ENCODE data around the gene GLRX3.

The GLRX3 gene

DNA sequence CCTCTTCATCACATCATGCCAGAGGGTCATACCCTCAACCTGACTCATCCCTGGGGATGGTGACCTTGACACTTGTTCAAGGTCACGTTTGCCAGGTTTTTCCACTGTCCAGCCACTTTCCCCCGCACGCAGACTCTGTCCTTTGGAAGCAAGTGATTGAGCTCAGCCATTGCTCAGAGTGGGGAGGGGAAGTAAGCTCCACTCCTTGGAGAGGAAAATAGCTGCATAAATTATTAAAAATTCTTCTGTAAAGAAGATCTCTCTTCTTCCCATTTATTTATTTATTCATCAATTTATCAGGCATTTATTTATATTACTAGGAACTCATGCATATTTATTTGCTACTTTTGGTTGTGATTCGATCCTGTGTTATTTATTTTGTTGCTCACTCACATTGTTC lies 88.0 kb downstream of the GLRX3 start:
- Histone ChIP-seq H3K9me3 (replicated peaks in 1 of 2; ENCODE audit: control insufficient read depth in 2 of 2, insufficient read depth in 1 of 2, low read depth in 1 of 2, low read length in 2 of 2) (peaks cover 0 to 6% of the 10 kb centered on the region in 2 donors), H3K27ac (replicated peaks; ENCODE audit: low read length) (no peak overlapping the region), H3K36me3 (replicated peaks in 1 of 2; ENCODE audit: control insufficient read depth in 2 of 2, insufficient read depth in 2 of 2, low read length in 2 of 2) (no peaks in the 10 kb centered on the region), H4K91ac (ENCODE audit: low read depth, low read length, poor library complexity) (no peak overlapping the region), H3K4me1 (ENCODE audit: control insufficient read depth in 2 of 2, insufficient read depth in 1 of 2, low read depth in 1 of 2, low read length in 2 of 2) (no peaks in the 10 kb centered on the region), H2BK15ac (ENCODE audit: low read length) (no peak overlapping the region), H3K79me1 (ENCODE audit: low read depth, low read length) (no peaks in the 10 kb centered on the region), H3K4ac (ENCODE audit: low read length) (no peak overlapping the region), H3K18ac (ENCODE audit: low read length) (no peak overlapping the region), H2BK12ac (ENCODE audit: low read length) (no peak overlapping the region), H3K23ac (ENCODE audit: low read depth, low read length, poor library complexity) (no peak overlapping the region), H3K4me3 (ENCODE audit: low read length in 2 of 2) (no peak overlapping the region), H2AK5ac (ENCODE audit: low read depth, low read length) (no peak overlapping the region), H2BK120ac (ENCODE audit: low read depth, low read length) (no peak overlapping the region), H3K4me2 (ENCODE audit: insufficient read depth, low read length, poor library complexity, severe bottlenecking) (no peak overlapping the region), H3K27me3 (ENCODE audit: control insufficient read depth in 3 of 3, insufficient read depth in 3 of 3, low read depth in 1 of 3, low read length in 3 of 3) (no peaks in the 10 kb centered on the region), H4K8ac (ENCODE audit: low read depth, low read length) (no peak overlapping the region), H3K9ac (ENCODE audit: low read depth, low read length, poor library complexity) (no peak overlapping the region), H2AFZ (ENCODE audit: low read length) (no peak overlapping the region), H2BK5ac (ENCODE audit: low read length) (no peak overlapping the region), H3K14ac (ENCODE audit: low read length) (no peak overlapping the region)
- WGBS, 2 donors (ENCODE audit: extremely low coverage in 2 of 2, insufficient read length in 2 of 2, insufficient replicate concordance in 1 of 2) = no CpG with 5 or more reads among the region's 4 CpGs
- DNase-seq (ENCODE audit: low spot score) = no peak

DNA sequence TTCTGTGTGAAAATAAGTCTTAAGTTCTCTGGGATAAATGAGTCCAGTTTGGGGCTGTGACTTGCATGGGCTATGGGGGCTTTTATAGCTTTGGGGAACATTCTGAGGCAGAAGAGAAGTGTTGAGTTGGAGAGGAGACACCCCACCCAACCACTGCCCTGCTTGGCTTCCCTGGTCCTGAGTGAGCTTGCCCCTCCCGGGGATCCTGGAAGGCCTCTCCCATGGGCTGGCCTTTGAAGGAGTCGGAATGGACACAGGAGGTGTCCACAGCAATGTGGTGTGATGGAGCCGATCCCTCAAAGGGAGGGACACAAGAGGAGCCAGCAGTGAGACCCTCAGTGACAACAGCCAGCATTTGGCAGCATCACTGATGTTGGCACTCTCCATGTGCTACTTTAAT lies 89.8 kb downstream of the GLRX3 start:
- peaks cover 0 to 4% of the 10 kb centered on the region in 2 donors for H3K9me3 ChIP-seq (replicated peaks in 1 of 2; ENCODE audit: control insufficient read depth in 2 of 2, insufficient read depth in 1 of 2, low read depth in 1 of 2, low read length in 2 of 2)
- no peaks in the 10 kb centered on the region for H3K27me3 ChIP-seq (ENCODE audit: control insufficient read depth in 3 of 3, insufficient read depth in 3 of 3, low read depth in 1 of 3, low read length in 3 of 3)

DNA sequence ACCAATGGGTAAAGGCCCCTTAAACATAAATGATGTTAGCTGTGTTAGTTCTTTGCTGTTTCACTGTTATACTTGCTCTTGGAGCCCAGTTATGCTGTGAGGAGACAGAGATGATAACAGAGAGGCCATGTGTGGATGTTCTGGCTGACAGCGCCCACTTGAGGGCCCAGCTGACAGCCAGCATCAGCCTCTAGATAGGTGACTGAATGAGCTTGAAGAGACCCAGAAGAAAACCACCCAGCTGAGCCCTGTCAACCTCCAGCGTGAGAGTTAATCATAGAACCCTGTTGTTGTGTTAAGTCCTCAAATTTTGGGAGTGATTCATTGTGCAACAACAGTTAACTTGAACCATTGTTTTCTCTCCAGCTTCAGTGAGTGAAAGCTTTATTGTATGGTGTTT lies 91.7 kb downstream of the GLRX3 start:
- no peak overlapping the region for H3K4me2 ChIP-seq (ENCODE audit: insufficient read depth, low read length, poor library complexity, severe bottlenecking)
- H3K23ac ChIP-seq (ENCODE audit: low read depth, low read length, poor library complexity) = no peak overlapping the region
- no CpG with 5 or more reads among the region's 2 CpGs for WGBS, 2 donors (ENCODE audit: extremely low coverage in 2 of 2, insufficient read length in 2 of 2, insufficient replicate concordance in 1 of 2)
- DNase-seq (ENCODE audit: low spot score) = no peak
- H3K4ac ChIP-seq (ENCODE audit: low read length) = no peak overlapping the region
- no peaks in the 10 kb centered on the region for H3K79me1 ChIP-seq (ENCODE audit: low read depth, low read length)
- peaks cover 0 to 4% of the 10 kb centered on the region in 2 donors for H3K9me3 ChIP-seq (replicated peaks in 1 of 2; ENCODE audit: control insufficient read depth in 2 of 2, insufficient read depth in 1 of 2, low read depth in 1 of 2, low read length in 2 of 2)
- no peak overlapping the region for H3K4me3 ChIP-seq (ENCODE audit: low read length in 2 of 2)
- H3K27ac ChIP-seq (replicated peaks; ENCODE audit: low read length) = no peak overlapping the region
- no peak overlapping the region for H2AFZ ChIP-seq (ENCODE audit: low read length)
- H4K91ac ChIP-seq (ENCODE audit: low read depth, low read length, poor library complexity) = no peak overlapping the region
- H3K14ac ChIP-seq (ENCODE audit: low read length) = no peak overlapping the region
- H3K36me3 ChIP-seq (replicated peaks in 1 of 2; ENCODE audit: control insufficient read depth in 2 of 2, insufficient read depth in 2 of 2, low read length in 2 of 2) = no peaks in the 10 kb centered on the region
- no peak overlapping the region for H2BK12ac ChIP-seq (ENCODE audit: low read length)
- H4K8ac ChIP-seq (ENCODE audit: low read depth, low read length) = no peak overlapping the region
- H3K4me1 ChIP-seq (ENCODE audit: control insufficient read depth in 2 of 2, insufficient read depth in 1 of 2, low read depth in 1 of 2, low read length in 2 of 2) = no peaks in the 10 kb centered on the region
- no peaks in the 10 kb centered on the region for H3K27me3 ChIP-seq (ENCODE audit: control insufficient read depth in 3 of 3, insufficient read depth in 3 of 3, low read depth in 1 of 3, low read length in 3 of 3)
- H3K18ac ChIP-seq (ENCODE audit: low read length) = no peak overlapping the region
- H2AK5ac ChIP-seq (ENCODE audit: low read depth, low read length) = no peak overlapping the region
- H3K9ac ChIP-seq (ENCODE audit: low read depth, low read length, poor library complexity) = no peak overlapping the region
- H2BK120ac ChIP-seq (ENCODE audit: low read depth, low read length) = no peak overlapping the region
- no peak overlapping the region for H2BK15ac ChIP-seq (ENCODE audit: low read length)
- H2BK5ac ChIP-seq (ENCODE audit: low read length) = no peak overlapping the region

More for the DNA sequence above, 89.8 kb downstream of the GLRX3 start:
- H2BK5ac ChIP-seq (ENCODE audit: low read length) = no peak overlapping the region
- H3K27ac ChIP-seq (replicated peaks; ENCODE audit: low read length) = no peak overlapping the region
- H3K18ac ChIP-seq (ENCODE audit: low read length) = no peak overlapping the region
- no peaks in the 10 kb centered on the region for H3K4me1 ChIP-seq (ENCODE audit: control insufficient read depth in 2 of 2, insufficient read depth in 1 of 2, low read depth in 1 of 2, low read length in 2 of 2)
- peak overlapping the region in 1 of 2 donors; percentile 43 for H3K4me3 ChIP-seq (ENCODE audit: low read length in 2 of 2)
- no peak overlapping the region for H3K9ac ChIP-seq (ENCODE audit: low read depth, low read length, poor library complexity)
- H3K14ac ChIP-seq (ENCODE audit: low read length) = no peak overlapping the region
- H4K8ac ChIP-seq (ENCODE audit: low read depth, low read length) = no peak overlapping the region
- H2AK5ac ChIP-seq (ENCODE audit: low read depth, low read length) = no peak overlapping the region
- no peak overlapping the region for H3K4ac ChIP-seq (ENCODE audit: low read length)
- no CpG with 5 or more reads among the region's 3 CpGs for WGBS, 2 donors (ENCODE audit: extremely low coverage in 2 of 2, insufficient read length in 2 of 2, insufficient replicate concordance in 1 of 2)
- no peak overlapping the region for H3K4me2 ChIP-seq (ENCODE audit: insufficient read depth, low read length, poor library complexity, severe bottlenecking)
- no peak overlapping the region for H4K91ac ChIP-seq (ENCODE audit: low read depth, low read length, poor library complexity)
- no peak overlapping the region for H2BK15ac ChIP-seq (ENCODE audit: low read length)
- no peak overlapping the region for H2AFZ ChIP-seq (ENCODE audit: low read length)
- no peak overlapping the region for H3K23ac ChIP-seq (ENCODE audit: low read depth, low read length, poor library complexity)
- no peaks in the 10 kb centered on the region for H3K36me3 ChIP-seq (replicated peaks in 1 of 2; ENCODE audit: control insufficient read depth in 2 of 2, insufficient read depth in 2 of 2, low read length in 2 of 2)
- H2BK12ac ChIP-seq (ENCODE audit: low read length) = no peak overlapping the region
- no peak overlapping the region for H2BK120ac ChIP-seq (ENCODE audit: low read depth, low read length)
- H3K79me1 ChIP-seq (ENCODE audit: low read depth, low read length) = no peaks in the 10 kb centered on the region
- DNase-seq (ENCODE audit: low spot score) = no peak

Measured in neuronal stem cell (in vitro differentiated cells).